IMR-90 (cell line): Measurements from ENCODE around the gene SESN2. TPM values are rescaled to one million over a fixed set of nuclear protein-coding genes. Genes with fewer than 3 reads are reported as not detected.

Source experiments
- ATAC-seq: fragments of 200-7000 bp; cut with Tn5 transposase; 2 replicates; pipeline ENCODE4 v1.9.1; 2020; ENCODE audit warnings: low read depth, mild to moderate bottlenecking, moderate library complexity
- BruUV-seq: library from RNA; stranded (reverse); fragments of 400-500 nt; replicated peaks from 2 replicates; lab custom pipeline; 2021; lab: Mats Ljungman, UMichigan
- CTCF ChIA-PET: fragments of 300-600 bp; formaldehyde crosslinking; extraction: SDS; loops from one replicate; lab custom pipeline; 2021; ENCODE audit warnings: antibody characterized with exemption; lab: Yijun Ruan, JAX
- POLR2A ChIA-PET: fragments of 300-600 bp; sonication (Branson Sonifier 250); formaldehyde crosslinking; loops from one replicate; lab custom pipeline; 2022; ENCODE audit warnings: antibody characterized with exemption; ENCODE audit not compliant: unreplicated experiment; lab: Charles Lee
- DNase-seq: peaks from one replicate; pipeline ENCODE4 v3.0.0; 2013
- H2AFZ ChIP-seq: replicated peaks from 2 replicates; pipeline ENCODE3; 2013; ENCODE audit warnings: low read length, mild to moderate bottlenecking; ENCODE audit not compliant: poor library complexity
- H2AK5ac ChIP-seq: 2 replicates; pipeline ENCODE4 v1.6.1; 2013; ENCODE audit warnings: low read depth, low read length, inconsistent platforms
- H2AK9ac ChIP-seq: replicated peaks from 2 replicates; pipeline ENCODE3; 2013; ENCODE audit warnings: mild to moderate bottlenecking, low read depth, low read length, moderate library complexity; ENCODE audit not compliant: poor library complexity
- H2BK120ac ChIP-seq: 2 replicates; pipeline ENCODE4 v1.6.1; 2013; ENCODE audit warnings: low read depth, low read length, inconsistent platforms
- H2BK15ac ChIP-seq: 3 replicates; pipeline ENCODE4 v1.6.1; 2013; ENCODE audit warnings: low read depth, low read length, inconsistent platforms
- H2BK20ac ChIP-seq: 2 replicates; pipeline ENCODE4 v1.6.1; 2013; ENCODE audit warnings: low read depth, mild to moderate bottlenecking, inconsistent platforms, low read length, moderate library complexity
- H2BK5ac ChIP-seq: 2 replicates; pipeline ENCODE4 v1.6.1; 2013; ENCODE audit warnings: mild to moderate bottlenecking, low read depth, low read length, inconsistent platforms; ENCODE audit not compliant: poor library complexity, severe bottlenecking
- H3K14ac ChIP-seq: replicated peaks from 2 replicates; pipeline ENCODE4 v1.6.1; 2013; ENCODE audit warnings: low read depth, low read length, inconsistent platforms
- H3K18ac ChIP-seq: 2 replicates; pipeline ENCODE4 v1.6.1; 2013; ENCODE audit warnings: low read depth, low read length, control low read depth
- H3K23ac ChIP-seq: 2 replicates; pipeline ENCODE4 v1.6.1; 2013; ENCODE audit warnings: low read depth, low read length, inconsistent platforms
- H3K27ac ChIP-seq: 2 replicates; pipeline ENCODE4 v1.5.1; 2013; ENCODE audit warnings: mild to moderate bottlenecking, control low read depth, low read length; ENCODE audit not compliant: insufficient read depth
- H3K27me3 ChIP-seq: 2 replicates; pipeline ENCODE4 v1.6.1; 2013; ENCODE audit warnings: low read length; ENCODE audit not compliant: control insufficient read depth, insufficient read depth
- H3K36me3 ChIP-seq: 2 replicates; pipeline ENCODE4 v1.6.1; 2013; ENCODE audit warnings: low read length, mixed read lengths; ENCODE audit not compliant: control insufficient read depth, insufficient read depth
- H3K4ac ChIP-seq: 2 replicates; pipeline ENCODE4 v1.6.1; 2013; ENCODE audit warnings: low read depth, low read length, inconsistent platforms
- H3K4me1 ChIP-seq: 2 replicates; pipeline ENCODE4 v1.6.1; 2013; ENCODE audit warnings: low read length, mixed read lengths; ENCODE audit not compliant: control insufficient read depth, insufficient read depth
- H3K4me2 ChIP-seq: 2 replicates; pipeline ENCODE4 v1.6.1; 2013; ENCODE audit warnings: low read depth, mild to moderate bottlenecking, control low read depth, low read length, moderate library complexity
- H3K4me3 ChIP-seq: 2 replicates; pipeline ENCODE4 v1.5.1; 2013; ENCODE audit warnings: low read depth, mild to moderate bottlenecking, control low read depth, low read length, moderate library complexity; ENCODE audit not compliant: insufficient read depth
- H3K56ac ChIP-seq: 2 replicates; pipeline ENCODE4 v1.6.1; 2013; ENCODE audit warnings: low read length, inconsistent platforms; ENCODE audit not compliant: insufficient read depth; ENCODE audit errors: extremely low read depth
- H3K79me1 ChIP-seq, 2 experiments: 2 replicates each; pipeline ENCODE4 v1.6.1; 2013; ENCODE audit warnings: low read length in 2 of 2, inconsistent platforms in 1 of 2, low read depth in 1 of 2
- H3K9ac ChIP-seq: 2 replicates; pipeline ENCODE4 v1.6.1; 2013; ENCODE audit warnings: low read depth, low read length, control low read depth
- H3K9me1 ChIP-seq: 2 replicates; pipeline ENCODE4 v1.6.1; 2013; ENCODE audit warnings: low read length, inconsistent platforms; ENCODE audit not compliant: insufficient read depth
- H3K9me3 ChIP-seq: 2 replicates; pipeline ENCODE4 v1.6.1; 2013; ENCODE audit warnings: low read length; ENCODE audit not compliant: control insufficient read depth, insufficient read depth
- H4K20me1 ChIP-seq: 2 replicates; pipeline ENCODE4 v1.6.1; 2013; ENCODE audit warnings: low read length, inconsistent platforms; ENCODE audit not compliant: insufficient read depth
- H4K5ac ChIP-seq: 2 replicates; pipeline ENCODE4 v1.6.1; 2013; ENCODE audit warnings: mild to moderate bottlenecking, low read depth, low read length, control low read depth
- H4K8ac ChIP-seq, 2 experiments: 2 replicates each; pipeline ENCODE4 v1.6.1; 2013; ENCODE audit warnings: low read depth in 2 of 2, low read length in 2 of 2, control low read depth in 1 of 2, inconsistent platforms in 1 of 2
- H4K91ac ChIP-seq: 2 replicates; pipeline ENCODE4 v1.6.1; 2013; ENCODE audit warnings: low read depth, low read length, inconsistent platforms; ENCODE audit not compliant: insufficient read depth
- ELK1 ChIP-seq: fragments of 150-350 bp; IDR thresholded peaks from 2 replicates; pipeline ENCODE4 v1.6.1; 2016; ENCODE audit warnings: low read depth, mild to moderate bottlenecking, low read length, moderate library complexity, borderline replicate concordance
- FOS ChIP-seq: fragments of 150-350 bp; IDR thresholded peaks from 2 replicates; pipeline ENCODE4 v1.6.1; 2016; ENCODE audit warnings: low read depth, low read length
- MXI1 ChIP-seq: IDR thresholded peaks from 2 replicates; pipeline ENCODE4 v1.6.1; 2012; ENCODE audit warnings: low read depth, mild to moderate bottlenecking, low read length, moderate library complexity, borderline replicate concordance
- RAD21 ChIP-seq: IDR thresholded peaks from 2 replicates; pipeline ENCODE4 v1.6.1; 2012; ENCODE audit warnings: low read length, improper control_type of control experiment
- RCOR1 ChIP-seq: IDR thresholded peaks from 2 replicates; pipeline ENCODE4 v1.6.1; 2012; ENCODE audit warnings: mild to moderate bottlenecking, low read length, improper control_type of control experiment; ENCODE audit not compliant: insufficient replicate concordance
- RFX5 ChIP-seq: IDR thresholded peaks from 2 replicates; pipeline ENCODE4 v1.8.0; 2012; ENCODE audit warnings: low read depth, mild to moderate bottlenecking, low read length, moderate library complexity
- WGBS, 2 experiments: methylation state at CpG; one replicate each; pipeline versions ENCODE4 v1.1.5 to v1.1.7; 2013; ENCODE audit warnings: missing lambda C conversion rate in 2 of 2; ENCODE audit not compliant: insufficient read length in 1 of 2; ENCODE audit errors: extremely low coverage in 2 of 2; 5-methylcytosine and 5-hydroxymethylcytosine counted together
- dilution Hi-C: fragments of 300-500 bp; cut with HindIII; formaldehyde crosslinking; loops from one replicate; pipeline ENCODE4 v1.14.3; 2018; ENCODE audit warnings: low sequenced_read_pairs; ENCODE audit not compliant: unreplicated experiment
- in situ Hi-C: fragments of 300-500 bp; cut with MboI; formaldehyde crosslinking; loops from 3 replicates; pipeline ENCODE4 v1.14.3; 2019; ENCODE audit warnings: low sequenced_read_pairs, inconsistent platforms, mixed read lengths
- intact Hi-C: fragments of 100-400 bp; cut with micrococcal nuclease; formaldehyde crosslinking; loops from 2 replicates; pipeline ENCODE4 v1.10.0; 2022
- polyA plus RNA-seq, 3 experiments: library from polyadenylated mRNA; depleted of rRNA; stranded (reverse); fragments of >200 nt; gene quantifications; 2 replicates each; pipeline ENCODE4 v1.2.3, GENCODE V29; 2012; ENCODE audit warnings: low replicate concordance in 1 of 3
- total RNA-seq: library from RNA; depleted of rRNA; stranded (reverse); fragments of >200 nt; gene quantifications from 2 replicates; pipeline ENCODE4 v1.2.3, GENCODE V29; 2012

The SESN2 gene
- total and polyA plus RNA-seq, 2 of the 4 experiments (the other 2 are of a cell fraction), result 10.2 to 20.9 TPM

DNA sequence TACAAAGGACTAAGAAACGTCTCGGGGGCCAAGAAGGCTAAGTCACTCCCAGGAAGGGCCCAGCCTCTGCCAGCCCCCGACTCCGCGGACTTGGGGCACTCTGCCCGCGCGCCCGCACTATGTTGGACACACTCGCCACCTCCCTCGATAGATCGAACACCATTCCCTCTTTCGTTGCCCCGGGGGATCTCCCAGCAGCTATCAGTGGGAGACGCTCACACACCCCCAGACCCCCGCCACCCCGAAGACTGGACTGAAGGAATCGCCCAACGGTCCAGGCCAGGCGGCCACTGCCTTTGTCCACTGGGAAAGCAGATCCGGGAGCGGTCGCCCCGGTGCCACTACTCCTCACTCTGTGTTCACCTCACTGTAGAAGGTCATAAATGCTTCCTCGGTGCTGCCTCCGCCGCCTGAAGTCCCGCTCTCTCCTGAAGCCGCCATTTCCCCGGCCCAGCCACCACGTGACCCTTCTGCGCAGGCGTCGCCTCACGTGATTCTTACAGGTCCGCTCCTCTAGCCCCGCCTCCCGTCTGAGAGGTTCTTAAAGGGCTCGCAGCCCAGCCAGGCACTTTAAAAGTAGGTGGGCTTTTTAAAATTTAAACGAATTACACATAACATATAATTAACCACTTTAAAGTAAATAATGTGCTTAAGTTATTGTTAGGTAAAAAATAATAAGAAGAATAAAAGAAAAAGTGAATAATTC, 26.6 kb upstream of the SESN2 start, which contains the start of gene DNAJC8 (continued):
- TF ChIP-seq ELK1, result no peak
- no peak for TF ChIP-seq RFX5

- no TSS peak for BruUV-seq
- peak overlapping the region; percentile 87 for H4K5ac ChIP-seq
- no peak overlapping the region for H3K9ac ChIP-seq
- peak overlapping the region; percentile 56; the same call in 1 of the 2 replicates for H3K4ac ChIP-seq
- peaks cover 38 to 53% of the 10 kb centered on the region in 2 experiments for H3K79me1 ChIP-seq
- DNase-seq, result no peak
- dilution Hi-C loops (no loop called here), intact Hi-C loops (no loop called here), in situ Hi-C loops (no loop called here)
- H3K27ac ChIP-seq, result no peak overlapping the region
- peak overlapping the region; percentile 66 for H2AFZ ChIP-seq
- peaks cover 7% of the 10 kb centered on the region for H3K36me3 ChIP-seq
- H4K8ac ChIP-seq, result peak overlapping the region; percentile 72 to 87
- H2BK5ac ChIP-seq, result no peak overlapping the region
- H3K9me1 ChIP-seq, result peaks cover 18% of the 10 kb centered on the region
- no peak overlapping the region for H4K91ac ChIP-seq
- peak overlapping the region; percentile 33 for H2AK9ac ChIP-seq
- H3K18ac ChIP-seq, result no peak overlapping the region
- H2BK120ac ChIP-seq, result no peak overlapping the region
- WGBS, 2 experiments, result 77% methylated on average over 12 of the region's 14 CpGs; no CpG with 5 or more reads in 1 of the 2 experiments
- no peak overlapping the region for H2AK5ac ChIP-seq
- H3K23ac ChIP-seq, result no peak overlapping the region
- H3K14ac ChIP-seq, result no peak overlapping the region
- H3K9me3 ChIP-seq, result no peaks in the 10 kb centered on the region
- no peak overlapping the region for H2BK15ac ChIP-seq
- peaks cover 11% of the 10 kb centered on the region; the same call in 1 of the 2 replicates for H4K20me1 ChIP-seq
- H3K4me1 ChIP-seq, result peaks cover 2% of the 10 kb centered on the region; the same call in 1 of the 2 replicates
- no peak for ATAC-seq
- no peak overlapping the region for H3K4me2 ChIP-seq
- H2BK20ac ChIP-seq, result no peak overlapping the region
- H3K4me3 ChIP-seq, result no peak overlapping the region
- no peaks in the 10 kb centered on the region for H3K27me3 ChIP-seq
- ChIA-PET CTCF (interaction anchor here (1.8 kb wide), 1 partner anchor 15 kb away, joined by 6 read pairs; no protein-coding TSS in a partner anchor), POLR2A (interaction anchor here (0.6 kb wide), 1 partner anchor 37 kb away, joined by 5 read pairs; no protein-coding TSS in a partner anchor)
- no peak overlapping the region for H3K56ac ChIP-seq
- TF ChIP-seq MXI1, result no peak
- no peak for TF ChIP-seq RCOR1
- no peak for TF ChIP-seq RAD21
- no peak for TF ChIP-seq FOS
- TF ChIP-seq ELK1, result no peak
Measured at GRCh38 chr1:28233264-28233606, 26.1 kb upstream of the SESN2 start.
